NCI-H345 treated with DMSO at 0.1 percent for 48 hours (cell line): ENCODE measurements around the gene RNF175.
"Not testable (repeated sequence)": the region's sequence is repeated elsewhere in the genome, so short reads cannot be mapped to it uniquely, and the experiment has no call there.

Experiments
- DNase-seq: peaks from one replicate; lab custom pipeline; 2025; ENCODE audit not compliant: unreplicated experiment; lab: John Stamatoyannopoulos, UW

Gene RNF175

DNA sequence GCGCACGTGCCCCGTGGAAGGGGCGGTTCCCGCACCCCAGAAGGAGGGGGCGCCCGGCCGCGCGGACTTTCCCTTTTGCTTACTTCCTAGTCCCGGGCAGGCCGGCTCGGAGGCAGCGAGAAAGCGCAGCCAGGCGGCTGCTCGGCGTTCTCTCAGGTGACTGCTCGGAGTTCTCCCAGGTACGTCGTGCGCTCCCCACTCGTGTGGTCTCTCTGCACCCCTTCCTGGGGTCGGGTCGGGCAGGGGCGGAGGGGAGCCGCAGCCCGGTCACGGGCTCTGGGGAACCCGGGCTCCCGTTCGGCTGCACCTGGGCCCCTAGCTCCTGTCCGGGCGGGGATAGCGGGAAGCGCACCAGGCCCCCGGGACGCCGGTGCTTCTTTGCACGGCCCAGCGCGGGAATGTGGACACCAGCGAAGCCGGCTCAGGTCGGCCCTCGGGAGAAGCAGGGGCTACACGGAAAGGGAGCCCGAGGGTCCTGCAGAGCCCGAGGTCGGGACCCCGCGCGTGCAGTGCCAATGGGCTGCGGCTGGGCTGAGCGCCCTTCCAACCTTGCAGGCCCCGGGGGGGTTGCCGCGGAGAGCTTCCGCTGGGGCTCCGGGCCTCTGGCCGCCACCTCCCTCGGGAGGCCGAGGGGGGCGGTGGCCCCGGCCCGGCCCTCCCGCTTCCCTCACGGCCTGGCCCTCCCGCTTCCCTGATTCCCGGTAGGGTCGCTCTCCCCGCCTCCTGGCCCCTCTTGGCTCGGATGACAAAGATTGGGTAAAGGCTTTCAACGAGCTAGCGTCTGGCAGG, 75.4 kb downstream of the RNF175 start, which contains the start of gene TLR2:
TLR2 (plus strand) TSS at position 99 of the 789 bp plus-strand sequence. CDS start 18,628 bp downstream, outside the sequence.
- DNase-seq = no peak

DNA sequence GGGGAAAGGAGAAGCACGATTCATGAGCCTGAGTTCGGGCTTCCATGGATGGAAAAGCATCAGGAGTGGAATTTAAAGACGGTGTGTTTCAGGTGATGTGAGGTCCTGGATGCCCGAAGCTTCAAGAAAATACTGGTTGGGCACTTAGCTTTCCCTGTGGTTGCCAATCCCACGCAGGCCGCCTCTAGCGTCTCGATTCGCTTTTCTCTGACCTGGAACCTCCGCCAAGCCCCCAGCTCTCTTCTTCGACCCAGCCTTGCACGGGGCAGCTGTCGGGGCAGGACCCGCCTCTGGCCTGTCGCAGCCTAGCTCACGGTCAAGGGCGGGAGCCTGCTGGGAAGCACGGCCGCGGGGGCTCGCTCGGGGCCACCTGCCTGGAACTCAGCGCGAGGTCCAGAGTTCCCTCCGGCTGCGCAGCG, 76.1 kb downstream of the RNF175 start:
- no peak for DNase-seq

DNA sequence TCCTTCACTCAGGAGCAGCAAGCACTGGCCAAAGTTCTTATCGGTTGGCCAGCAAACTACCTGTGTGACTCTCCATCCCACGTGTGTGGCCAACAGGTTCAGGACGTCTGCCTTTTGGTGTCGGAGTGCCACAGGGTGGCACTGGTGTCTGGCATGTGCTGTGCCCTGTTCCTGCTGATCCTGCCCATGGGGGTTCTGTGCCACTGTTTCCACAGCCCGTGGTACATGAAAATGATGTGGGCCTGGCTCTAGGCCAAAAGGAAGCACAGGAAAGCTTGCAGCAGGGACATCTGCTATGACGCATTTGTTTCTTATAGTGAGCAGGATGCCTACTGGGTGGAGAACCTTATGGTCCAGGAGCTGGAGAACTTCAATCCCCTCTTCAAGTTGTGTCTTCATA, 80.3 kb downstream of the RNF175 start:
- DNase-seq = no peak

- DNase-seq = no peak
These were observed 82.8 kb downstream of the RNF175 start for GRCh38 chr4:153676984-153677383.

DNA sequence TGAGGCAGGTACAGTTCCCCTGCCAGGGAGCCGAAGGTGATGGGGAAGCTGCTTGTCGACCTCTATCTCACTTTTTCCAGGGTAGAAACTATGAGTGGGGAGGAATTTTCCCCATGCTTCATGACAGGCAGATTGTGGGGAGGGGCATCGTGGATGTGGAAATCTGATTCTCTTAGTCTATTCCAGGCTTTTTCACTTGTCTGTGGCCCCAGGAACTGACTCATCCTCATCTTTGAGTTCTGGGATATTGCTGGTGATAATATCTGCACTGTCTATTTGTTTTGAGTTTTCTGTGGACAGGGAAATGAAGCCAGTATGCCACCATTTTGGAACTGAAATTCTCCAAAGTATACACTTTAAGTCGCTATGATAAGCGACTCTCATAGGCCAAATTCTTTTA, 83.3 kb downstream of the RNF175 start:
- no peak for DNase-seq

GRCh38 chr4:153669838-153670237, 90.0 kb downstream of the RNF175 start:
- DNase-seq = no peak

- no peak for DNase-seq
These were observed 91.2 kb downstream of the RNF175 start for GRCh38 chr4:153668647-153669046.

- not testable (repeated sequence) for DNase-seq
These were observed 93.3 kb downstream of the RNF175 start for GRCh38 chr4:153666505-153666904.

DNA sequence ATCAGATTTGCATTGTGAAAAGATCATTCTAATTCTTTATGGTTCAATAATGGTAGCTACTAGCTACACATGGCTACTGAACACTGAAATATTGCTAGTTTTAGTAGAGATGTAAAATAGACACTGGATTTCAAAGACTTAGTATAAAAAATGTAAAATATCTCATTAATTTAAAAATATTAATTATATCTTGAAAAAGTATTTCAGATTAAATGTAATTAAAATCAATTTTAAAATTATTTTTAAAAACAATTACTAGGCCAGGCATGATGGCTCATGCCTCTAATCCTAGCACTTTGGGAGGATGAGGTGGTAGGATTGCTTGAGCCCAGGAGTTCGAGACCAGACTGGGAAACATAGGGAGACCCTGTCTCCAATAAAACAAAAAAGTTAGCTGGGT, 96.2 kb downstream of the RNF175 start:
- DNase-seq = no peak

DNA sequence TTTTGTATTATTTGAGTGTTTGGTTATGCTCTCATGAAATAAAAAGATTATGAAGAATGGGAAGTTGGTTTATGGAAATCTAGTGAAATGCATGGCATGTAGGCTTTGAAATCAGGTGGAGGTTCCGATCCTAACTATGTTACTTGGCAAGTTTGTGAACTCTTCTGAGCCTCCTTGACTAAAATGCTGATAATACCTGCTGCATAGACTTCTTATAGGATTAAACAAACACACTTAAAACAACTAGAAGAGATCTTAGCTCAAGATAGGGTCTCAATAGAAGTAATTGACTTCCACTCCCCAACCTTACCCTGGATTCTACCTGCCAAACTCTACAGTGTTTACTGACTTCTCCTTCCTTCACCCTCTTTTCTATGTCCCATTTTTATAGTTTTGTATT, 97.9 kb downstream of the RNF175 start:
- DNase-seq = no peak

DNA sequence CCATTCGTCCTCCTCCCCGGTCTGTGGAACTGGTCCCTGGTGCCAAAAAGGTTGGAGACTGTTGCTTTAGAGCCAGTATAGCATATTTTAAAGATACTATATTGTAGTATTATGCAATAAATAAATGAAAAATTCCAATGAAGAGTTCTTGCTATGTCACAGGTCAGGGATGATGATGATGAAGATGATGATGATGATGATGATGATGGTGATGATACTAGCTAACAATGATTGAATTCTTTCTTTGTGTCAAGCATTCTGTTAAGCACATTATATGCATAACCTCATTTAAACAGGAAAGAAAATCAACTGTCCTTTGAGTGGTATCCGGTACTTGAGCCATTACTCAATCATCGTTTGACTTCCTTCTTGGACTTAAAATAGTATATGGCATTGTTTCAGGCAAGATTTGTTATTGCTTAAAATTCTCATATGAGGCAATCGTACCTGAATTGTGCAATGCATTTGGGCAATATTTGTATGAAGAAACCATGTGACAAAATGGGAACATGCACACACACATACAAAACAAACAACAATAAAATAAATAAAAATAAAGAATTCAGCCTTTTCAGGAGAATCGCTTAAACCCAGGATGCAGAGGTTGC, 98.5 kb downstream of the RNF175 start:
- DNase-seq = no peak
